GM06990 (cell line): Measurements from ENCODE around the gene MYOF.

Source experiments
- DNase-seq: peaks from one replicate; pipeline ENCODE4 v3.0.0-alpha.2; 2011; ENCODE audit not compliant: insufficient read length; ENCODE audit errors: extremely low read depth
- H3K27me3 ChIP-seq: replicated peaks from 2 replicates; pipeline ENCODE4 v1.6.0; 2011; ENCODE audit warnings: low read length; ENCODE audit not compliant: control insufficient read depth, insufficient read depth
- H3K36me3 ChIP-seq: 2 replicates; pipeline ENCODE4 v1.5.1; 2011; ENCODE audit warnings: low read length; ENCODE audit not compliant: control insufficient read depth, insufficient read depth
- H3K4me3 ChIP-seq: replicated peaks from 2 replicates; pipeline ENCODE4 v1.5.1; 2011; ENCODE audit warnings: low read depth, mild to moderate bottlenecking, control low read depth, low read length
- CTCF ChIP-seq: IDR thresholded peaks from 2 replicates; pipeline ENCODE4 v1.5.1; 2011; ENCODE audit warnings: low read length, control low read depth, mild to moderate bottlenecking, inconsistent platforms; ENCODE audit not compliant: insufficient read depth, poor library complexity, severe bottlenecking

The MYOF gene

GRCh38 chr10:93268021-93268420, 214.1 kb downstream of the MYOF start:
- Histone ChIP-seq H3K27me3 (no peaks in the 10 kb centered on the region), H3K36me3 (no peaks in the 10 kb centered on the region), H3K4me3 (no peak overlapping the region)
- no peak for TF ChIP-seq CTCF
- no peak for DNase-seq

GRCh38 chr10:93267521-93267920, 214.6 kb downstream of the MYOF start:
- H3K36me3 ChIP-seq = no peaks in the 10 kb centered on the region
- H3K27me3 ChIP-seq = no peaks in the 10 kb centered on the region
- TF ChIP-seq CTCF = no peak
- H3K4me3 ChIP-seq = no peak overlapping the region
- DNase-seq = peak; percentile 72

GRCh38 chr10:93266858-93267257, 215.3 kb downstream of the MYOF start:
- Histone ChIP-seq H3K36me3 (no peaks in the 10 kb centered on the region), H3K27me3 (no peaks in the 10 kb centered on the region), H3K4me3 (no peak overlapping the region)
- TF ChIP-seq CTCF = no peak
- no peak for DNase-seq

- Histone ChIP-seq H3K36me3 (no peaks in the 10 kb centered on the region), H3K4me3 (no peak overlapping the region), H3K27me3 (no peaks in the 10 kb centered on the region)
- TF ChIP-seq CTCF = no peak
- DNase-seq = no peak
Observed at GRCh38 chr10:93261961-93262610, 220.0 kb downstream of the MYOF start.

GRCh38 chr10:93261089-93261488, 221.0 kb downstream of the MYOF start:
- no peak for DNase-seq
- Histone ChIP-seq H3K36me3 (no peaks in the 10 kb centered on the region), H3K27me3 (no peaks in the 10 kb centered on the region), H3K4me3 (no peak overlapping the region)
- TF ChIP-seq CTCF = no peak

GRCh38 chr10:93259126-93259525, 223.0 kb downstream of the MYOF start:
- no peak for DNase-seq
- TF ChIP-seq CTCF = no peak
- Histone ChIP-seq H3K4me3 (no peak overlapping the region), H3K36me3 (no peaks in the 10 kb centered on the region), H3K27me3 (no peaks in the 10 kb centered on the region)
